A549 (cell line): ENCODE data around the gene NIP7. TPM values are rescaled to one million over a fixed set of nuclear protein-coding genes. Genes with fewer than 3 reads are reported as not detected.

Experiments used
- ATAC-seq, 2 experiments: fragments of 200-7000 bp in 1 of 2; fragments of >200 bp in 1 of 2; cut with Nextera tagmentation in 1 of 2; cut with Tn5 transposase in 1 of 2; 3 replicates each; pipeline versions ENCODE4 v1.8.0 to v1.9.1; 2018 to 2020; ENCODE audit warnings: mild to moderate bottlenecking in 1 of 2, moderate library complexity in 1 of 2
- CTCF ChIA-PET: fragments of 300-600 bp; sonication (Branson Sonifier 250); formaldehyde crosslinking; extraction: SDS; loops from one replicate; lab custom pipeline; 2021; ENCODE audit warnings: antibody characterized with exemption, inconsistent platforms; lab: Yijun Ruan, JAX
- POLR2A ChIA-PET: fragments of 350-600 bp; formaldehyde crosslinking; extraction: SDS; loops from one replicate; lab custom pipeline; 2021; ENCODE audit warnings: antibody characterized with exemption, inconsistent platforms; lab: Yijun Ruan, JAX
- DNase-seq, 2 experiments: peaks; one replicate each; pipeline versions ENCODE4 v3.0.0 to v3.0.0-alpha.2; 2011 to 2016; ENCODE audit warnings: low read depth in 1 of 2, low spot score in 1 of 2
- FAIRE-seq: peaks from 2 replicates; lab custom pipeline; 2011; peaks lifted over from hg19 to GRCh38; lab: Jason Lieb, UNC
- H3K27ac ChIP-seq, 2 experiments: fragments of >200 bp; sonication (Bioruptor Twin); formaldehyde crosslinking; 3 replicates each; pipeline ENCODE4 v1.5.1; 2016 to 2017
- H3K4me1 ChIP-seq: fragments of >200 bp; sonication (Bioruptor Twin); formaldehyde crosslinking; 3 replicates; pipeline ENCODE4 v1.6.1; 2016
- H3K4me2 ChIP-seq: fragments of >200 bp; sonication (Bioruptor Twin); formaldehyde crosslinking; 3 replicates; pipeline ENCODE4 v1.6.1; 2016
- H3K4me3 ChIP-seq: fragments of >200 bp; sonication (Bioruptor Twin); formaldehyde crosslinking; 3 replicates; pipeline ENCODE4 v1.5.1; 2016
- H3K9me3 ChIP-seq: fragments of >200 bp; sonication (Bioruptor Twin); formaldehyde crosslinking; 3 replicates; pipeline ENCODE4 v1.6.1; 2016
- ATOH8 ChIP-seq: fragments of 250-450 bp; sonication (Bioruptor Pico); IDR thresholded peaks from 2 replicates; pipeline ENCODE4 v1.5.0; 2020; ENCODE audit warnings: low read depth, mild to moderate bottlenecking, moderate library complexity
- CHD2 ChIP-seq: fragments of 150-350 bp; IDR thresholded peaks from 2 replicates; pipeline ENCODE4 v1.6.1; 2014; ENCODE audit warnings: low read length; ENCODE audit not compliant: partially characterized antibody
- CHD4 ChIP-seq: fragments of 200-600 bp; sonication (generic); IDR thresholded peaks from 2 replicates; pipeline ENCODE4 v1.6.1; 2016; ENCODE audit warnings: antibody characterized with exemption, mild to moderate bottlenecking, borderline replicate concordance
- EHF ChIP-seq: fragments of 250-450 bp; sonication (Bioruptor Pico); IDR thresholded peaks from 2 replicates; pipeline ENCODE4 v1.5.0; 2020; ENCODE audit warnings: mild to moderate bottlenecking
- EP300 ChIP-seq, 2 experiments: fragments of >200 bp; sonication (Bioruptor Twin); formaldehyde crosslinking; IDR thresholded peaks; 2 replicates in 1 of 2; 3 replicates in 1 of 2; pipeline ENCODE4 v1.6.1; 2016 to 2017
- ESRRA ChIP-seq: fragments of 150-350 bp; IDR thresholded peaks from 2 replicates; pipeline ENCODE4 v1.6.1; 2014; ENCODE audit warnings: mild to moderate bottlenecking, low read length, borderline replicate concordance
- FOSB ChIP-seq: fragments of 250-450 bp; sonication (Bioruptor Pico); IDR thresholded peaks from 2 replicates; pipeline ENCODE4 v1.5.0; 2020; ENCODE audit warnings: mild to moderate bottlenecking, moderate library complexity
- FOSL2 ChIP-seq, 2 experiments: fragments of 450-650 bp in 1 of 2; fragments of >200 bp in 1 of 2; sonication (Bioruptor Twin) in 1 of 2; formaldehyde crosslinking; IDR thresholded peaks; 2 replicates each; pipeline versions ENCODE4 v1.5.0 to v1.6.1; 2016 to 2020; ENCODE audit warnings: mild to moderate bottlenecking in 1 of 2, moderate library complexity in 1 of 2
- GATA3 ChIP-seq: IDR thresholded peaks from 2 replicates; pipeline ENCODE4 v1.6.1; 2012; ENCODE audit warnings: borderline replicate concordance
- HMGXB4 ChIP-seq: fragments of 250-450 bp; sonication (Bioruptor Pico); IDR thresholded peaks from 2 replicates; pipeline ENCODE4 v1.5.0; 2021; ENCODE audit warnings: mild to moderate bottlenecking, moderate library complexity, borderline replicate concordance
- HOXB13 ChIP-seq: fragments of 250-450 bp; sonication (Bioruptor Pico); IDR thresholded peaks from 2 replicates; pipeline ENCODE4 v1.5.0; 2020; ENCODE audit warnings: low read depth, mild to moderate bottlenecking, moderate library complexity
- HOXB5 ChIP-seq: fragments of 250-450 bp; sonication (Bioruptor Pico); IDR thresholded peaks from 2 replicates; pipeline ENCODE4 v1.5.0; 2020; ENCODE audit warnings: mild to moderate bottlenecking, moderate library complexity
- MYC ChIP-seq: IDR thresholded peaks from 2 replicates; pipeline ENCODE4 v1.6.1; 2012; ENCODE audit warnings: mild to moderate bottlenecking, inconsistent platforms, low read length, improper control_type of control experiment, borderline replicate concordance
- NFE2L2 ChIP-seq: fragments of 150-350 bp; conservative IDR thresholded peaks from 2 replicates; pipeline ENCODE4 v1.6.1; 2014; ENCODE audit warnings: low read length
- NPAS2 ChIP-seq: fragments of 250-450 bp; sonication (Bioruptor Pico); IDR thresholded peaks from 2 replicates; pipeline ENCODE4 v1.8.0; 2022; ENCODE audit warnings: mild to moderate bottlenecking, moderate library complexity, borderline replicate concordance
- RAD21 ChIP-seq, 2 experiments: fragments of >200 bp in 1 of 2; sonication (Bioruptor Twin) in 1 of 2; formaldehyde crosslinking in 1 of 2; IDR thresholded peaks in 1 of 2; conservative IDR thresholded peaks in 1 of 2; 2 replicates in 1 of 2; 3 replicates in 1 of 2; pipeline ENCODE4 v1.6.1; 2012 to 2018; ENCODE audit warnings: inconsistent platforms in 1 of 2
- RCOR1 ChIP-seq: fragments of 150-350 bp; IDR thresholded peaks from 2 replicates; pipeline ENCODE4 v1.6.1; 2014; ENCODE audit warnings: antibody characterized with exemption, low read length, low read depth
- REST ChIP-seq: fragments of 200-600 bp; sonication (generic); IDR thresholded peaks from 2 replicates; pipeline ENCODE4 v1.6.1; 2016; ENCODE audit warnings: antibody characterized with exemption, mild to moderate bottlenecking, moderate library complexity
- RFX5 ChIP-seq: fragments of 450-650 bp; IDR thresholded peaks from 2 replicates; pipeline ENCODE4 v1.7.1; 2014; ENCODE audit warnings: antibody characterized with exemption, mild to moderate bottlenecking, moderate library complexity
- RNF2 ChIP-seq: fragments of 200-600 bp; sonication (generic); IDR thresholded peaks from 2 replicates; pipeline ENCODE4 v1.6.1; 2016; ENCODE audit warnings: low read depth, mild to moderate bottlenecking, antibody characterized with exemption, moderate library complexity, borderline replicate concordance
- WGBS: methylation state at CpG from one replicate; pipeline ENCODE4 v1.1.6; 2017; ENCODE audit errors: missing lambda C conversion rate; 5-methylcytosine and 5-hydroxymethylcytosine counted together
- polyA plus RNA-seq, 4 experiments: library from polyadenylated mRNA; depleted of rRNA in 3 of 4; stranded (reverse); fragments of >200 nt; fragmentation: RNase III in 1 of 4; extraction: RNeasy Plus Mini Kit Qiagen cat#74134 plus additional on column Dnase treatment in 1 of 4; gene quantifications; 2 replicates in 3 of 4; 3 replicates in 1 of 4; pipeline ENCODE4 v1.2.3, GENCODE V29; 2011 to 2017

The NIP7 gene
- polyA plus RNA-seq, 2 of the 4 experiments (the other 2 are of a cell fraction) = 23.0 to 55.9 TPM

- ChIA-PET CTCF (interaction anchor here (1.3 to 1.5 kb wide), 3 partner anchors 10 to 414 kb away, joined by 3 to 5 read pairs (median 4); no protein-coding TSS in a partner anchor), POLR2A (no interaction called here)
- Histone ChIP-seq H3K4me1 (peaks cover 9% of the 10 kb centered on the region; the same call in 2 of the 3 replicates), H3K27ac (no peak overlapping the region), H3K9me3 (no peaks in the 10 kb centered on the region), H3K4me3 (no peak overlapping the region), H3K4me2 (no peak overlapping the region)
- 95% methylated on average over 11 of the region's 17 CpGs for WGBS
- ATAC-seq (no peak), FAIRE-seq (no peak), DNase-seq (no peak)
- TF ChIP-seq RCOR1 (no peak), MYC (no peak), CHD2 (no peak), HOXB5 (CRISPR knock-in tag) (no peak), FOSB (CRISPR knock-in tag) (no peak), HOXB13 (CRISPR knock-in tag) (no peak), RNF2 (no peak), ESRRA (no peak), HMGXB4 (CRISPR knock-in tag) (no peak), RAD21 (conservative IDR thresholded peaks at IDR 0.05 in 1 of 2, IDR thresholded peaks at IDR 0.05 in 1 of 2) (no peak), NFE2L2 (no peak)
- TF ChIP-seq, all 56 proteins: peak for 0
These were observed 23.0 kb upstream of the NIP7 start for GRCh38 chr16:69316595-69317034.

- ChIA-PET CTCF (interaction anchor here (0.6 to 2.0 kb wide), 3 partner anchors 8 to 206 kb away, joined by 3 to 5 read pairs (median 4); no protein-coding TSS in a partner anchor), POLR2A (interaction anchor here (0.7 to 1.4 kb wide), 3 partner anchors 8 to 14 kb away, joined by 4 to 22 read pairs (median 6); no protein-coding TSS in a partner anchor)
- no peak overlapping the region for H3K4me3 ChIP-seq
- no peaks in the 10 kb centered on the region for H3K9me3 ChIP-seq
- no peak for DNase-seq
- H3K4me1 ChIP-seq = no peaks in the 10 kb centered on the region
- no peak for ATAC-seq
- no peak overlapping the region for H3K27ac ChIP-seq
- WGBS = 97% methylated on average over 29 of the region's 30 CpGs
- FAIRE-seq = no peak
- no peak overlapping the region for H3K4me2 ChIP-seq
- TF ChIP-seq RAD21 (conservative IDR thresholded peaks at IDR 0.05 in 1 of 2, IDR thresholded peaks at IDR 0.05 in 1 of 2) (no peak), GATA3 (no peak), CHD4 (no peak)
These were observed 21.2 kb upstream of the NIP7 start for GRCh38 chr16:69318177-69318910.

GRCh38 chr16:69318911-69319289 is 20.7 kb upstream of the NIP7 start:
- no peak overlapping the region for H3K27ac ChIP-seq
- CTCF ChIA-PET = interaction anchor here (1.2 to 2.0 kb wide), 2 partner anchors 9 to 169 kb away, joined by 3 to 5 read pairs; no protein-coding TSS in a partner anchor
- peak in 1 of 2 experiments; percentile 17; a peak in 2 of 6 replicates for ATAC-seq
- WGBS = 74% methylated on average over 8 of the region's 10 CpGs
- POLR2A ChIA-PET = interaction anchor here (0.8 kb wide), 1 partner anchor 11 kb away, joined by 4 read pairs; no protein-coding TSS in a partner anchor
- 0 out of 3 replicates have a peak, but pooled peaks cover under 1% of the 10 kb centered on the region for H3K4me1 ChIP-seq
- no peak for TF ChIP-seq EP300 (IDR thresholded peaks at IDR 0.05)
- H3K9me3 ChIP-seq = no peaks in the 10 kb centered on the region
- no peak overlapping the region for H3K4me2 ChIP-seq
- no peak for FAIRE-seq
- DNase-seq = no peak
- no peak overlapping the region for H3K4me3 ChIP-seq

GRCh38 chr16:69319381-69319780 is 20.2 kb upstream of the NIP7 start:
- no peak for ATAC-seq
- no peak for FAIRE-seq
- DNase-seq = no peak
- H3K9me3 ChIP-seq = no peaks in the 10 kb centered on the region
- no peak overlapping the region for H3K4me3 ChIP-seq
- H3K27ac ChIP-seq = no peak overlapping the region
- CTCF ChIA-PET = interaction anchor here (2.0 kb wide), 1 partner anchor 9 kb away, joined by 5 read pairs; no protein-coding TSS in a partner anchor
- no peak overlapping the region for H3K4me2 ChIP-seq
- POLR2A ChIA-PET = no interaction called here
- WGBS = 93% methylated on average over 9 of the region's 9 CpGs
- H3K4me1 ChIP-seq = peaks cover 4% of the 10 kb centered on the region; the same call in 1 of the 3 replicates
- no peak for TF ChIP-seq CHD4
- no peak for TF ChIP-seq EHF
- no peak for TF ChIP-seq REST
- TF ChIP-seq ESRRA = no peak
- TF ChIP-seq ATOH8 = no peak
- TF ChIP-seq NPAS2 (CRISPR knock-in tag) = no peak
- TF ChIP-seq RFX5 = no peak
- TF ChIP-seq FOSB (CRISPR knock-in tag) = no peak
- no peak for TF ChIP-seq FOSL2 (IDR thresholded peaks at IDR 0.05)
- no peak for TF ChIP-seq FOSL2 (CRISPR knock-in tag; IDR thresholded peaks at IDR 0.05)
